GM23338 (cell line): Measurements from ENCODE around the gene XIRP2. TPM values are rescaled to one million over a fixed set of nuclear protein-coding genes. Genes with fewer than 3 reads are reported as not detected.

Experiments
- ATAC-seq: fragments of 200-7000 bp; cut with Tn5 transposase; 3 replicates; pipeline ENCODE4 v1.9.1; 2020
- DNase-seq: peaks from one replicate; pipeline ENCODE4 v3.0.0-alpha.2; 2015; ENCODE audit warnings: low spot score
- H2AFZ ChIP-seq: fragments of 200-600 bp; sonication (generic); 2 replicates; pipeline ENCODE4 v1.8.0; 2016; ENCODE audit warnings: antibody characterized with exemption, mild to moderate bottlenecking, moderate library complexity
- H3F3A ChIP-seq: fragments of 200-600 bp; sonication (generic); replicated peaks from 2 replicates; pipeline ENCODE4 v1.8.0; 2017; ENCODE audit warnings: antibody characterized with exemption, mixed run types, low read depth
- H3K27ac ChIP-seq: fragments of 200-600 bp; sonication (generic); 2 replicates; pipeline ENCODE4 v1.6.1; 2016; ENCODE audit warnings: low read depth
- H3K27me3 ChIP-seq: fragments of 200-600 bp; sonication (generic); 2 replicates; pipeline ENCODE4 v1.8.0; 2016; ENCODE audit warnings: mild to moderate bottlenecking, mixed run types, moderate library complexity; ENCODE audit not compliant: insufficient read depth
- H3K36me3 ChIP-seq: fragments of 200-600 bp; sonication (generic); 2 replicates; pipeline ENCODE4 v1.8.0; 2016; ENCODE audit warnings: mild to moderate bottlenecking; ENCODE audit not compliant: insufficient read depth
- H3K4me1 ChIP-seq: fragments of 200-600 bp; sonication (generic); 2 replicates; pipeline ENCODE4 v1.8.0; 2016; ENCODE audit warnings: mild to moderate bottlenecking, moderate library complexity; ENCODE audit not compliant: insufficient read depth
- H3K4me2 ChIP-seq: fragments of 200-600 bp; sonication (generic); 2 replicates; pipeline ENCODE4 v1.7.1; 2017; ENCODE audit warnings: mixed run types
- H3K4me3 ChIP-seq: fragments of 200-600 bp; sonication (generic); 2 replicates; pipeline ENCODE4 v1.6.1; 2016; ENCODE audit warnings: mixed run types
- H3K79me2 ChIP-seq: fragments of 200-600 bp; sonication (generic); replicated peaks from 2 replicates; pipeline ENCODE4 v1.8.0; 2017; ENCODE audit warnings: mild to moderate bottlenecking; ENCODE audit not compliant: insufficient read depth
- H3K9me2 ChIP-seq: fragments of 200-600 bp; sonication (generic); 2 replicates; pipeline ENCODE4 v1.8.0; 2017; ENCODE audit not compliant: insufficient read depth
- H4K20me1 ChIP-seq: fragments of 200-600 bp; sonication (generic); replicated peaks from 2 replicates; pipeline ENCODE4 v1.8.0; 2017; ENCODE audit warnings: mild to moderate bottlenecking; ENCODE audit not compliant: insufficient read depth
- H3K27ac Mint-ChIP-seq: 2 replicates; pipeline ENCODE4 v1.8.0; 2020; ENCODE audit warnings: inconsistent platforms, mild to moderate bottlenecking, moderate library complexity, mixed read lengths
- H3K27me3 Mint-ChIP-seq: 3 replicates; pipeline ENCODE4 v1.8.0; 2022; ENCODE audit warnings: low read depth, mild to moderate bottlenecking, moderate library complexity, mixed read lengths, inconsistent platforms; ENCODE audit not compliant: insufficient read depth, poor library complexity
- H3K36me3 Mint-ChIP-seq: 3 replicates; pipeline ENCODE4 v1.8.0; 2021; ENCODE audit warnings: low read depth, mild to moderate bottlenecking, inconsistent platforms, moderate library complexity, mixed read lengths
- H3K4me1 Mint-ChIP-seq: 3 replicates; pipeline ENCODE4 v1.8.0; 2020; ENCODE audit warnings: mild to moderate bottlenecking, inconsistent platforms, mixed read lengths
- H3K4me3 Mint-ChIP-seq: 3 replicates; pipeline ENCODE4 v1.8.0; 2021; ENCODE audit warnings: moderate library complexity, mild to moderate bottlenecking, inconsistent platforms, mixed read lengths
- H3K9me3 Mint-ChIP-seq: 3 replicates; pipeline ENCODE4 v1.8.0; 2020; ENCODE audit warnings: moderate library complexity, mild to moderate bottlenecking, inconsistent platforms, mixed read lengths
- CREB1 ChIP-seq: fragments of 250-450 bp; sonication (Bioruptor Pico); IDR thresholded peaks from 2 replicates; pipeline ENCODE4 v1.5.0; 2020; ENCODE audit warnings: low read depth, mild to moderate bottlenecking, moderate library complexity
- CTCF ChIP-seq, 2 experiments: fragments of 200-600 bp in 1 of 2; sonication (generic) in 1 of 2; conservative IDR thresholded peaks; 2 replicates each; pipeline versions ENCODE4 v1.5.1 to v1.6.1; 2016 to 2017; ENCODE audit warnings: antibody characterized with exemption in 2 of 2, low read depth in 2 of 2, mild to moderate bottlenecking in 2 of 2, moderate library complexity in 1 of 2
- ETS1 ChIP-seq: IDR thresholded peaks from 2 replicates; pipeline ENCODE4 v1.6.1; 2016; ENCODE audit warnings: antibody characterized with exemption
- EZH2 ChIP-seq: fragments of 200-600 bp; sonication (generic); IDR thresholded peaks from one replicate; pipeline ENCODE4 v1.8.0; 2017; ENCODE audit warnings: antibody characterized with exemption, mild to moderate bottlenecking, low read depth; ENCODE audit not compliant: unreplicated experiment
- EZH2phosphoT487 ChIP-seq: fragments of 200-600 bp; sonication (generic); IDR thresholded peaks from one replicate; pipeline ENCODE4 v1.8.1; 2018; ENCODE audit warnings: antibody characterized with exemption; ENCODE audit not compliant: unreplicated experiment
- JUNB ChIP-seq: IDR thresholded peaks from one replicate; pipeline ENCODE4 v1.6.1; 2016; ENCODE audit warnings: antibody characterized with exemption; ENCODE audit not compliant: unreplicated experiment
- NANOG ChIP-seq: IDR thresholded peaks from 2 replicates; pipeline ENCODE4 v1.6.1; 2016; ENCODE audit warnings: antibody characterized with exemption, borderline replicate concordance
- POLR2AphosphoS5 ChIP-seq: IDR thresholded peaks from 2 replicates; pipeline ENCODE4 v1.6.1; 2016; ENCODE audit warnings: antibody characterized with exemption, low read depth
- ZNF114 ChIP-seq: fragments of 250-450 bp; sonication (Bioruptor Pico); IDR thresholded peaks from 2 replicates; pipeline ENCODE4 v1.5.0; 2020; ENCODE audit warnings: mild to moderate bottlenecking, moderate library complexity
- ZNF331 ChIP-seq: fragments of 250-450 bp; sonication (Bioruptor Pico); IDR thresholded peaks from 2 replicates; pipeline ENCODE4 v1.5.0; 2020; ENCODE audit warnings: low read depth, mild to moderate bottlenecking, moderate library complexity
- ZNF462 ChIP-seq: fragments of 250-450 bp; sonication (Bioruptor Pico); IDR thresholded peaks from 2 replicates; pipeline ENCODE4 v1.5.0; 2020; ENCODE audit warnings: mild to moderate bottlenecking, moderate library complexity
- polyA plus RNA-seq: library from polyadenylated mRNA; unstranded; fragments of >200 nt; fragmentation: Nextera tagmentation; extraction: Ambion mirVana; gene quantifications from 2 replicates; pipeline ENCODE4 v1.2.1, GENCODE V29; 2016
- total RNA-seq: library from RNA; depleted of rRNA; stranded (reverse); fragments of >200 nt; shearing (Covaris generic); gene quantifications from 2 replicates; pipeline ENCODE4 v1.2.3, GENCODE V29; 2014

The XIRP2 gene
- total and polyA plus RNA-seq, 2 experiments from 2014 or later = 0.17 to 0.31 TPM

- TF ChIP-seq ZNF462 (no peak), EZH2phosphoT487 (no peak)
Observed at GRCh38 chr2:167054881-167055280, 166.6 kb downstream of the XIRP2 start (continued).

- DNase-seq (no peak), ATAC-seq (no peak)
- Histone ChIP-seq H4K20me1 (no peaks in the 10 kb centered on the region), H3K27ac (no peak overlapping the region), H3K27me3 (no peaks in the 10 kb centered on the region), H3K4me1 (no peaks in the 10 kb centered on the region), H3K79me2 (no peaks in the 10 kb centered on the region), H3F3A (no peaks in the 10 kb centered on the region), H3K4me2 (no peak overlapping the region), H3K4me3 (no peak overlapping the region), H3K9me2 (no peaks in the 10 kb centered on the region), H2AFZ (no peak overlapping the region), H3K36me3 (no peaks in the 10 kb centered on the region)
- no peak overlapping the region for H3K4me3 Mint-ChIP-seq
- H3K27me3 Mint-ChIP-seq = no peaks in the 10 kb centered on the region
- H3K36me3 Mint-ChIP-seq = no peaks in the 10 kb centered on the region
- no peaks in the 10 kb centered on the region for H3K9me3 Mint-ChIP-seq
- H3K27ac Mint-ChIP-seq = no peak overlapping the region
- H3K4me1 Mint-ChIP-seq = no peaks in the 10 kb centered on the region
- no peak for TF ChIP-seq POLR2AphosphoS5
- no peak for TF ChIP-seq ZNF114 (CRISPR knock-in tag)
- TF ChIP-seq JUNB = no peak
- TF ChIP-seq ZNF331 (CRISPR knock-in tag) = no peak
- TF ChIP-seq EZH2 = no peak
- no peak for TF ChIP-seq ETS1
- TF ChIP-seq CREB1 = no peak
- TF ChIP-seq EZH2phosphoT487 = no peak
- no peak for TF ChIP-seq CTCF (conservative IDR thresholded peaks at IDR 0.05; ENCODE audit: low read depth in 2 of 2)
- TF ChIP-seq NANOG = no peak
Observed at GRCh38 chr2:167057446-167057845, 169.2 kb downstream of the XIRP2 start.
